ENCODE measurements around the gene SNW1. TPM values are rescaled to one million over a fixed set of nuclear protein-coding genes. Genes with fewer than 3 reads are reported as not detected.
"Not testable (repeated sequence)": the region's sequence is repeated elsewhere in the genome, so short reads cannot be mapped to it uniquely, and the experiment has no call there.

SNW1 gene
- polyA plus RNA-seq, 1 donor from 2014 or later, result 81.2 TPM

DNA sequence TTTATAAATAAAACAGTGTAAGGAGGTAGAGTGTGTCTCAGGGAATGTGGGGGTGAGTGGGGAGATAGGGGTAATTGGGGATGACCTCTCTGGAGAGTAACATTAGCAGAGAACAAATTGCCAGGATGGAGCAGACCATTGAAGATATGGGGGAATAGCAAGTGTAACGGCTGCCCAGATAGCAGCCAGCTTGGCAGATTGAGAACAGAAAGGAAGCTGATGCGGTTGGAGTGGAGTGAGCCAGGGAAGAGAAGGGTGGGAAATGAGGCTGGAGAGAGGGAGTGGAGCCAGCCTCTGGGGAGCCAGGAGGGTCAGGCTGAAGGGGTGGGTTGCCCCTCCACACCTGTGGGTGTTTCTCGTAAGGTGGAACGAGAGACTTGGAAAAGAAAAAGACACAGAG is 33.4 kb upstream of the SNW1 start:
- Histone ChIP-seq H2AFZ (ENCODE audit: low read depth, low read length) (no peak overlapping the region), H3K9ac (ENCODE audit: low read length) (no peak overlapping the region), H3K27ac (ENCODE audit: low read length) (no peak overlapping the region), H3K4me3 (ENCODE audit: low read length) (no peak overlapping the region), H3K27me3 (ENCODE audit: insufficient read depth, low read depth, low read length) (no peaks in the 10 kb centered on the region), H3F3A (ENCODE audit: insufficient read depth, low read length, poor library complexity, severe bottlenecking) (no peaks in the 10 kb centered on the region), H3K4me2 (ENCODE audit: low read length) (no peak overlapping the region), H3K79me2 (replicated peaks; ENCODE audit: insufficient read depth, low read length) (no peaks in the 10 kb centered on the region), H3K9me3 (ENCODE audit: low read length) (no peaks in the 10 kb centered on the region), H3K36me3 (ENCODE audit: insufficient read depth, low read length) (no peaks in the 10 kb centered on the region), H3K9me2 (ENCODE audit: insufficient read depth, low read length) (no peaks in the 10 kb centered on the region), H4K20me1 (ENCODE audit: insufficient read depth) (no peaks in the 10 kb centered on the region)
- TF ChIP-seq EP300 (conservative IDR thresholded peaks at IDR 0.05; ENCODE audit: poor library complexity, severe bottlenecking) (no peak), RAD21 (conservative IDR thresholded peaks at IDR 0.05) (no peak), MXI1 (conservative IDR thresholded peaks at IDR 0.05; ENCODE audit: poor library complexity, severe bottlenecking) (no peak), EZH2 (IDR thresholded peaks at IDR 0.05; ENCODE audit: borderline replicate concordance, insufficient read depth, low read length, poor library complexity, severe bottlenecking) (no peak), SMC3 (conservative IDR thresholded peaks at IDR 0.05; ENCODE audit: poor library complexity) (no peak), POLR2AphosphoS5 (IDR thresholded peaks at IDR 0.05) (no peak), TAF1 (IDR thresholded peaks at IDR 0.05; ENCODE audit: low read depth) (no peak)
- TF ChIP-seq, protein P1, sequence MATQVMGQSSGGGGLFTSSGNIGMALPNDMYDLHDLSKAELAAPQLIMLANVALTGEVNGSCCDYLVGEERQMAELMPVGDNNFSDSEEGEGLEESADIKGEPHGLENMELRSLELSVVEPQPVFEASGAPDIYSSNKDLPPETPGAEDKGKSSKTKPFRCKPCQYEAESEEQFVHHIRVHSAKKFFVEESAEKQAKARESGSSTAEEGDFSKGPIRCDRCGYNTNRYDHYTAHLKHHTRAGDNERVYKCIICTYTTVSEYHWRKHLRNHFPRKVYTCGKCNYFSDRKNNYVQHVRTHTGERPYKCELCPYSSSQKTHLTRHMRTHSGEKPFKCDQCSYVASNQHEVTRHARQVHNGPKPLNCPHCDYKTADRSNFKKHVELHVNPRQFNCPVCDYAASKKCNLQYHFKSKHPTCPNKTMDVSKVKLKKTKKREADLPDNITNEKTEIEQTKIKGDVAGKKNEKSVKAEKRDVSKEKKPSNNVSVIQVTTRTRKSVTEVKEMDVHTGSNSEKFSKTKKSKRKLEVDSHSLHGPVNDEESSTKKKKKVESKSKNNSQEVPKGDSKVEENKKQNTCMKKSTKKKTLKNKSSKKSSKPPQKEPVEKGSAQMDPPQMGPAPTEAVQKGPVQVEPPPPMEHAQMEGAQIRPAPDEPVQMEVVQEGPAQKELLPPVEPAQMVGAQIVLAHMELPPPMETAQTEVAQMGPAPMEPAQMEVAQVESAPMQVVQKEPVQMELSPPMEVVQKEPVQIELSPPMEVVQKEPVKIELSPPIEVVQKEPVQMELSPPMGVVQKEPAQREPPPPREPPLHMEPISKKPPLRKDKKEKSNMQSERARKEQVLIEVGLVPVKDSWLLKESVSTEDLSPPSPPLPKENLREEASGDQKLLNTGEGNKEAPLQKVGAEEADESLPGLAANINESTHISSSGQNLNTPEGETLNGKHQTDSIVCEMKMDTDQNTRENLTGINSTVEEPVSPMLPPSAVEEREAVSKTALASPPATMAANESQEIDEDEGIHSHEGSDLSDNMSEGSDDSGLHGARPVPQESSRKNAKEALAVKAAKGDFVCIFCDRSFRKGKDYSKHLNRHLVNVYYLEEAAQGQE (IDR thresholded peaks at IDR 0.05; ENCODE audit: borderline replicate concordance), result no peak
- TF ChIP-seq, protein P2, sequence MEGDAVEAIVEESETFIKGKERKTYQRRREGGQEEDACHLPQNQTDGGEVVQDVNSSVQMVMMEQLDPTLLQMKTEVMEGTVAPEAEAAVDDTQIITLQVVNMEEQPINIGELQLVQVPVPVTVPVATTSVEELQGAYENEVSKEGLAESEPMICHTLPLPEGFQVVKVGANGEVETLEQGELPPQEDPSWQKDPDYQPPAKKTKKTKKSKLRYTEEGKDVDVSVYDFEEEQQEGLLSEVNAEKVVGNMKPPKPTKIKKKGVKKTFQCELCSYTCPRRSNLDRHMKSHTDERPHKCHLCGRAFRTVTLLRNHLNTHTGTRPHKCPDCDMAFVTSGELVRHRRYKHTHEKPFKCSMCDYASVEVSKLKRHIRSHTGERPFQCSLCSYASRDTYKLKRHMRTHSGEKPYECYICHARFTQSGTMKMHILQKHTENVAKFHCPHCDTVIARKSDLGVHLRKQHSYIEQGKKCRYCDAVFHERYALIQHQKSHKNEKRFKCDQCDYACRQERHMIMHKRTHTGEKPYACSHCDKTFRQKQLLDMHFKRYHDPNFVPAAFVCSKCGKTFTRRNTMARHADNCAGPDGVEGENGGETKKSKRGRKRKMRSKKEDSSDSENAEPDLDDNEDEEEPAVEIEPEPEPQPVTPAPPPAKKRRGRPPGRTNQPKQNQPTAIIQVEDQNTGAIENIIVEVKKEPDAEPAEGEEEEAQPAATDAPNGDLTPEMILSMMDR (IDR thresholded peaks at IDR 0.05; ENCODE audit: poor library complexity, severe bottlenecking), result no peak

DNA sequence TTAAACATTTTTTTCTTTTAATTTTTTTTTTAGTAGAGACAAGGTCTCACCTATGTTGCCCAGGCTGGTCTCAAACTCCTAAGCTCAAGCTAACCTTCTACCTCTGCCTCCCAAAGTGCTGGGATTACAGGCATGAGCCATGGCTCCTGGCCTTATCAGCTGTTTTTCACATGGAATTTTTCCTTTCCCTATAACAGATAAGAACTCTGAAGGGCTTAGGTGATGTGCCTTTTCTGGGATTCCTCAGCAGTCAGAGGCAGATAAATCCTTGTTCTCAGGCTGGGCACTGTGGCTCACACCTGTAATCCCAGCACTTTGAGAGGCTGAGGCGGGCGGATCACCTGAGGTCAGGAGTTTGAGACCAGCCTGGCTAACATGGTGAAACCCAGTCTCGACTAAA is 32.3 kb upstream of the SNW1 start:
- not testable (repeated sequence) for H3K9ac ChIP-seq (ENCODE audit: low read length); H3K27ac ChIP-seq (ENCODE audit: low read length); H3K36me3 ChIP-seq (ENCODE audit: insufficient read depth, low read length); H3F3A ChIP-seq (ENCODE audit: insufficient read depth, low read length, poor library complexity, severe bottlenecking); H3K79me2 ChIP-seq (replicated peaks; ENCODE audit: insufficient read depth, low read length); H3K4me3 ChIP-seq (ENCODE audit: low read length); H3K27me3 ChIP-seq (ENCODE audit: insufficient read depth, low read depth, low read length); H3K9me3 ChIP-seq (ENCODE audit: low read length); H3K4me2 ChIP-seq (ENCODE audit: low read length); H2AFZ ChIP-seq (ENCODE audit: low read depth, low read length); H4K20me1 ChIP-seq (ENCODE audit: insufficient read depth); H3K9me2 ChIP-seq (ENCODE audit: insufficient read depth, low read length)

DNA sequence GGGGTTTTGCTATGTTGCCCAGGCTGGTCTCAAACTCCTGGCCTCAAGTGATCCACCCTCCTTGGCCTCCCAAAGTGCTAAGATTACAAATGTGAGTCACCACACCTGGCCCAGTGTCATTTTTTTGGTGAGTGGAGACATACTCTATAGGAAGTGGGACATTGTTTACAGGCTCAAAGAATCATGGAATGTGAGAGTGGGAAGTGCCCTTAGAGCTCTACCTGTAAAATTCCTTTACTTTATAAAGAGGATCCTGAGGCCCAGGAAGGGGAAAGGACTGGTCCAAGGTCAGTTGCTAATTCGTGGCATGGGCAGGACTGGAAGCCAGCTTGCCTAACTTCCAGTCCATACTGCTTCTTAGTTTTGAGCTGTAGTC is 30.3 kb upstream of the SNW1 start:
- Histone ChIP-seq H2AFZ (ENCODE audit: low read depth, low read length) (no peak overlapping the region), H3K4me2 (ENCODE audit: low read length) (no peak overlapping the region), H3K27ac (ENCODE audit: low read length) (no peak overlapping the region), H4K20me1 (ENCODE audit: insufficient read depth) (no peaks in the 10 kb centered on the region), H3K27me3 (ENCODE audit: insufficient read depth, low read depth, low read length) (no peaks in the 10 kb centered on the region), H3K9me3 (ENCODE audit: low read length) (no peaks in the 10 kb centered on the region), H3K36me3 (ENCODE audit: insufficient read depth, low read length) (no peaks in the 10 kb centered on the region), H3F3A (ENCODE audit: insufficient read depth, low read length, poor library complexity, severe bottlenecking) (no peaks in the 10 kb centered on the region), H3K79me2 (replicated peaks; ENCODE audit: insufficient read depth, low read length) (no peaks in the 10 kb centered on the region), H3K9me2 (ENCODE audit: insufficient read depth, low read length) (no peaks in the 10 kb centered on the region), H3K9ac (ENCODE audit: low read length) (no peak overlapping the region), H3K4me3 (ENCODE audit: low read length) (no peak overlapping the region)
- TF ChIP-seq, protein P2 (IDR thresholded peaks at IDR 0.05; ENCODE audit: poor library complexity, severe bottlenecking), result no peak
- TF ChIP-seq RAD21 (conservative IDR thresholded peaks at IDR 0.05) (no peak), TAF1 (IDR thresholded peaks at IDR 0.05; ENCODE audit: low read depth) (no peak), EZH2 (IDR thresholded peaks at IDR 0.05; ENCODE audit: borderline replicate concordance, insufficient read depth, low read length, poor library complexity, severe bottlenecking) (no peak), MXI1 (conservative IDR thresholded peaks at IDR 0.05; ENCODE audit: poor library complexity, severe bottlenecking) (no peak), SMC3 (conservative IDR thresholded peaks at IDR 0.05; ENCODE audit: poor library complexity) (no peak), EP300 (conservative IDR thresholded peaks at IDR 0.05; ENCODE audit: poor library complexity, severe bottlenecking) (no peak), POLR2AphosphoS5 (IDR thresholded peaks at IDR 0.05) (no peak)
- TF ChIP-seq, protein P1 (IDR thresholded peaks at IDR 0.05; ENCODE audit: borderline replicate concordance), result no peak

Measured in neural cell (in vitro differentiated cells).